NT2/D1 (cell line): ENCODE data around the gene TARS2.

ENCODE experiments used
- DNase-seq: peaks from one replicate; pipeline ENCODE4 v3.0.0-alpha.2; 2011; ENCODE audit warnings: low read depth, low spot score
- H3K27me3 ChIP-seq: 2 replicates; pipeline ENCODE4 v1.6.0; 2011; ENCODE audit warnings: mild to moderate bottlenecking; ENCODE audit not compliant: insufficient read length, insufficient read depth
- H3K36me3 ChIP-seq: 2 replicates; pipeline ENCODE4 v1.6.1; 2011; ENCODE audit warnings: mild to moderate bottlenecking, low read length, mixed read lengths; ENCODE audit not compliant: insufficient read depth, insufficient read length
- H3K4me1 ChIP-seq: 2 replicates; pipeline ENCODE4 v1.5.1; 2011; ENCODE audit not compliant: insufficient read depth, insufficient read length
- H3K4me3 ChIP-seq: 2 replicates; pipeline ENCODE4 v1.5.1; 2011; ENCODE audit warnings: low read depth; ENCODE audit not compliant: insufficient read length
- H3K9ac ChIP-seq: 2 replicates; pipeline ENCODE4 v1.6.0; 2011; ENCODE audit warnings: low read depth; ENCODE audit not compliant: insufficient read length
- H3K9me3 ChIP-seq: 2 replicates; pipeline ENCODE4 v1.5.1; 2011; ENCODE audit warnings: mild to moderate bottlenecking, low read length; ENCODE audit not compliant: insufficient read depth
- SUZ12 ChIP-seq: IDR thresholded peaks from 2 replicates; pipeline ENCODE4 v1.6.1; 2011; ENCODE audit not compliant: insufficient read length, insufficient read depth; ENCODE audit errors: extremely low read depth
- YY1 ChIP-seq: IDR thresholded peaks from 2 replicates; pipeline ENCODE4 v1.6.1; 2011; ENCODE audit not compliant: insufficient read length, insufficient read depth
- ZNF274 ChIP-seq: IDR thresholded peaks from 2 replicates; pipeline ENCODE4 v1.6.1; 2011; ENCODE audit warnings: mild to moderate bottlenecking, low read depth, low read length

Gene TARS2

DNA sequence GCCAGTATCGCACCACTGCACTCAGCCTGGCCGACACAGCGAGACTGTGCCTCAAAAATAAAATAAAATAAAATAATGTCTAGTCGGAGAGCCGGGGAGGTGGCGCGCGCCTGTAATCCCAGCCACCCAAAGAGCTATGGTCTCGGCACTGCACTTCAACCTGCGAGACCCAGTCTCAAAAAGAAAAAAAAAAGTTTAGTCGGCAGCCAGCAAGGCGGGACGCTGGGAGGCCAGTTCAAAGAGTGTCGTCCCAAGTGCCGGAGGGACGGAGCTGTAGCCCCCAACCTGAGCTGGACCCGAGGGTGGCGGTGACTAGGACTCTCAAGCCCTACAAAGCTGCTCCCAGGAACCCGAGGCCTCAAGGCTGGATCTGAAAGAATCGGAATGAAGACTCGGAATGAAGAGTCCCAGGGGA, 27.7 kb downstream of the TARS2 start:
- peaks cover 50% of the 10 kb centered on the region for H3K36me3 ChIP-seq
- DNase-seq, result no peak
- no peaks in the 10 kb centered on the region for H3K9me3 ChIP-seq
- H3K27me3 ChIP-seq, result no peaks in the 10 kb centered on the region
- H3K4me3 ChIP-seq, result peak overlapping the region; percentile 83
- TF ChIP-seq ZNF274, result no peak
- TF ChIP-seq SUZ12, result no peak
- TF ChIP-seq YY1, result no peak
- peaks cover 11% of the 10 kb centered on the region for H3K4me1 ChIP-seq
- peak overlapping the region; percentile 98 for H3K9ac ChIP-seq

DNA sequence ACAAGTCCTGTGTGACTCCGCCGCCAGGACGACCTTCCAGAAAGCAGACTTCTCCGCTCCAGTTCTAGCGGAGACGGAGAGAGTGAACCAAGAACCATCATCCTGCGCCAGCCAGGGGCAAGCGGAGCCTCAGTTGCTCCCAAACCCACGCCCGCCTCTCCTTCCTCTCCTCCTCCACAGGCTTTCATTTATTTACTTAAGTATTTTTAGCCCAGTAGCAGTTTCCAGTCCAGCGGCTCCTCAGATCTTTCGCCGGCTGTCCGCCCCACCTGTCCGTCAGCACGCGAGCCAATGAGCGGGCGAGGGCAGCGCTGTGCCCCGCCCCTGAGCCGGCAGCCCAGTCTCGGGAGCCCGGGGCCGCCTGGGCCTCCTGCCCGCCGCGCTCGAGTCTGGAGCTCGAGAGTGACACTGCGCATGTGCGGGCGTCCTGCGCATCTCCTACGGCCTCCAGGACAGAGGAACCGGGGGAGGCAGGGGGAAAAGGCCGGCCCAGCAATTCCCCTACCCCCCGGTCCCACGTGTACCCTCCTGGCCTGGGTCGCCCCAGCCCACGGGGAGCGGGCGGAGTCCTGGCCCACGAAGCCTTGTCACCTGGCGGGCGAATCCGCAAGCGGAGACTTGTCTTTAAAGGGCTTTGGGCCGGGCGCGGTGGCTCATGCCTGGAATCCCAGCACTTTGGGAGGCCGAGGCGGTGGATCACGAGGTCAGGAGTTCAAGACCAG, 28.3 kb downstream of the TARS2 start, which contains the start of gene FALEC:
Gene FALEC, plus strand, starts transcription at position 425 of the 722 bp plus-strand sequence.
- H3K27me3 ChIP-seq, result no peaks in the 10 kb centered on the region
- H3K4me3 ChIP-seq, result peak within 1 kb of the TSS; percentile 83
- peak within 1 kb of the TSS; percentile 98 for H3K9ac ChIP-seq
- H3K9me3 ChIP-seq, result no peaks in the 10 kb centered on the region
- DNase-seq, result peak; percentile 99
- TF ChIP-seq SUZ12, result no peak
- TF ChIP-seq YY1, result no peak
- TF ChIP-seq ZNF274, result no peak
- H3K4me1 ChIP-seq, result peaks cover 11% of the 10 kb centered on the region
- peaks cover 45% of the 10 kb centered on the region for H3K36me3 ChIP-seq

DNA sequence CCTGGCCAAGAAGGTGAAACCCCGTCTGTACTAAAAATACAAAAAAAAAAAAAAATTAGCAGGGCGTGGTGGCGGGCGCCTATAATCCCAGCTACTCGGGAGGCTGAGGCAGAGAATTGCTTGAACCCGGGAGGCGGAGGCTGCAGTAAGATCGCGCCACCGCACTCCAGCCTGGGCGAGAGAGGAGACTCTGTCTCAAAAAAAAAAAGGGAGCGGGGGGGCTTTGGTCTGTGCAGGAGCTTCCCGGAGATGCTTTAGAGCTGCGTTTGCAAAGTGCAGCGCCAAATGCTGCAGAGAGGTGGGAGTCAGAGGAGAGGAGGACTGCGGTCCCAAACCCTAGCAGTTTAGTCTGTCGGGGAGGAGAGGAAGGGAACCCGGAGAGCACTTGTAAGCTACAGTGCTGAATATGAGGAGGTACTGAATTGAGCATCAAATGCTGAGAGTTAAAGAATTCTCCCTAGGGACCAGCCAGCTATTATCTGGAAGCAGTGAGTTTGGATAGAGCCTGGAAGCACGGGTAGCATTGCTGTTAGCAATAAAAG, 28.9 kb downstream of the TARS2 start:
- TF ChIP-seq YY1 (no peak), SUZ12 (no peak), ZNF274 (no peak)

DNA sequence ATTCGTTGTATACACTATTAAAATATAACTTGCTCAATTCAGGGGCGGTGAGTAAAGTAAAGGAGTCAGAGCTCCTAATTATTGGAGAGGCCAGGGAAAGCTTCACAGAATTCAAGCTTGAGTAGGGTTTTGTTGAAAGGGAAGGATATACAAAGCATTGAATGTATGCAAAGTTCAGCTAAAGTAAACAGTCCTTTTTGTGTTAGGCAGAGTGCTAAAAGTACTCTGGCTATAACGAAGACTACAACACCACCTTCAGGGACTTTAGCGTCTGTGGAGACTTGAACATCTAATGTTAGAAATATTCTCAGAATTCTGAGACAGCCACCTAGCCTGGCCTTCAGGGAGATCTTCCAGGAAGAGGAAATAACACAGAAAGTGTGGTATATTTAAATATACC, 29.4 kb downstream of the TARS2 start:
- DNase-seq, result no peak
- Histone ChIP-seq H3K4me3 (peak overlapping the region; percentile 83), H3K27me3 (no peaks in the 10 kb centered on the region), H3K4me1 (peaks cover 11% of the 10 kb centered on the region), H3K9me3 (no peaks in the 10 kb centered on the region), H3K36me3 (peaks cover 33% of the 10 kb centered on the region), H3K9ac (peak overlapping the region; percentile 70)
- TF ChIP-seq SUZ12, result no peak
- TF ChIP-seq ZNF274, result no peak
- no peak for TF ChIP-seq YY1

More for the DNA sequence above, 28.9 kb downstream of the TARS2 start:
- H3K36me3 ChIP-seq, result peaks cover 38% of the 10 kb centered on the region
- no peak for DNase-seq
- peak overlapping the region; percentile 70 for H3K9ac ChIP-seq
- H3K4me3 ChIP-seq, result peak overlapping the region; percentile 83
- H3K4me1 ChIP-seq, result peaks cover 11% of the 10 kb centered on the region
- no peaks in the 10 kb centered on the region for H3K27me3 ChIP-seq
- no peaks in the 10 kb centered on the region for H3K9me3 ChIP-seq

DNA sequence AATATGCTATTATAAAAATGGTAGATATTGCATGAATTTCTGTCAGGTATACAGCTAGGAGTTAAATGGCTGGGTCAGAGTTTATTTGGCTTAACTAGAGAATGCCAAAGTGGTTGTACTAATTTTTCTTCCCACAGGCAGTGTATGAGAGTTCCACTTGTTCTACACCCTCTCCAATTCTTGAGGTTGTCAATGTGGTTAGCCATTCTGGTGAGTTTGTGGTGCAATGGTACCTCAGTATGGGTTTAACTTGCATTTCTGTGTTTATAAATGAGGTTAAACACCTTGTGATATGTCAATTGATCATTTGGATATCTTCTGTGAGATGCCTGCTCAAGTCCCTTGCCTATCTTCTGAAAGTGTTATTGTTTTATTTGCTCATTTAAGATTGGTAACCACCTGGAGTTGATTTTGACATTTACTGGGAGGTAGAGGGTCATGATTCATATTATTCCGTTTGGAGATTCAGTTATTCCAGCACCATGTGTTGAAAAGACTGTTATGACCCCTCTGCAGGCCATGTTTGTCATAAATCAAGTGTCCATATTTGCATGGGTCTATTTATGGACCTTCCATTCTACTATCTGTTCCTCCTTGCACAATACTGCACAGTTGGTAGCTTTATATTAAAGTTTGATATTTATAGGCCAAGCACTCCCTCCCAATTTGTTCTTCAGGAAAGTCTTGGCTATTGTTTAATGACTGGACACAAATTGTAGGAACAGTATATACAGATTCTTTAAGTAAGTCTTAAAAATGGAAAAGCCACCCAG, 34.2 kb downstream of the TARS2 start:
- peaks cover 4% of the 10 kb centered on the region for H3K36me3 ChIP-seq
- H3K27me3 ChIP-seq, result no peaks in the 10 kb centered on the region
- no peak for DNase-seq
- peaks cover 5% of the 10 kb centered on the region for H3K4me1 ChIP-seq
- no peak for TF ChIP-seq SUZ12
- no peak for TF ChIP-seq YY1
- TF ChIP-seq ZNF274, result no peak
- no peak overlapping the region for H3K4me3 ChIP-seq
- H3K9me3 ChIP-seq, result no peaks in the 10 kb centered on the region
- no peak overlapping the region for H3K9ac ChIP-seq

DNA sequence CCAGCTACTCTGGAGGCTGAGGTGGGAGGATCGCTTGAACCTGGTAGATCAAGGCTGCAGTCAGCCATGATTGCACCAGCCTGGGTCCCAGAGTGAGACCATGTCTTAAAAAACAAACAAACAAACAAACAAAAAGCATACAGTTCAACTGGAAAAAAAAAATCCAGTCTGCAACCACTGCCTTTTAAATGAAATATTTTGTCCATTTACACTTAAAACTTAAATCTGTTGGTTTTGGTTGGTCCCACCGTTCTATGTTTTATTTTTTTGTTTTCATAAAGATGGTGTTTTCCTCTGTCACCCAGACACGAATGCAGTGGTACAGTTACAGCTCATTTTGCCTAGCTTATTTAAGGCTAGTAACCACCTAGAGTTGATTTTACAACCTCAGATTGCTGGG, 38.1 kb downstream of the TARS2 start:
- no peaks in the 10 kb centered on the region for H3K27me3 ChIP-seq
- no peaks in the 10 kb centered on the region for H3K4me1 ChIP-seq
- H3K9ac ChIP-seq, result no peak overlapping the region
- H3K36me3 ChIP-seq, result no peaks in the 10 kb centered on the region
- no peak for TF ChIP-seq ZNF274
- no peak for TF ChIP-seq YY1
- H3K4me3 ChIP-seq, result no peak overlapping the region
- H3K9me3 ChIP-seq, result no peaks in the 10 kb centered on the region
- no peak for DNase-seq

DNA sequence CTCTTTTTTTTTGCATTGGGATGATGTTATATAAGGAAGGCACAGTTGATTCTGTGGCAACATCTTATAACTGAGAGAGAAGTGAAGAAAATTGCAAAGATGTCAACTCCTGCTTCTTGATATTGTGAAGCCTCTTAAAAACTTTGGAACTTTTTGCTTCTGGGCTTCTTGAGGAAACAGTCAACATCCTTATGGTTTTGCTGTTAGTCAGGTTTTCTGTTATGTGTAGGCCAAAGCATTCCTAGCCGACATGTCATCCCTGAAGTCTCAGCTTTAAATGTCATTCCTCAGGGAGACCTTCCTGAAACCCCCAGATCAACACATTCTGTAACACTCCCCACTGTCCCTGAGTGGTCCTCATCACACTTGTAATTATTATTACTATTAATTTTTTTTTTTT, 41.0 kb downstream of the TARS2 start:
- Histone ChIP-seq H3K9me3 (no peaks in the 10 kb centered on the region), H3K4me1 (peaks cover 10% of the 10 kb centered on the region), H3K27me3 (no peaks in the 10 kb centered on the region), H3K4me3 (no peak overlapping the region), H3K36me3 (no peaks in the 10 kb centered on the region), H3K9ac (no peak overlapping the region)
- TF ChIP-seq ZNF274 (no peak), SUZ12 (no peak)
- no peak for DNase-seq
